Natural killer cell (primary cell): ENCODE results near the gene DAPK2. TPM values are rescaled to one million over a fixed set of nuclear protein-coding genes. Genes with fewer than 3 reads are reported as not detected.

Source experiments
- ATAC-seq, 3 donors: fragments of 150-1000 bp in 2 of 3; fragments of 200-7000 bp in 1 of 3; cut with Tn5 transposase; 1 replicate in 1 of 3; 2 replicates in 2 of 3; pipeline ENCODE4 v1.10.0; 2021; ENCODE audit warnings: mild to moderate bottlenecking in 2 of 3, moderate library complexity in 2 of 3
- DNase-seq, 2 donors: peaks; one replicate each; pipeline versions ENCODE4 v3.0.0 to v3.0.0-alpha.2; 2013 to 2021; ENCODE audit warnings: mixed read lengths in 1 of 2
- H3K27ac ChIP-seq: one replicate; pipeline ENCODE4 v1.5.1; 2013; ENCODE audit warnings: mild to moderate bottlenecking, low read length
- H3K27me3 ChIP-seq: one replicate; pipeline ENCODE4 v1.6.1; 2013; ENCODE audit warnings: low read length; ENCODE audit not compliant: control insufficient read depth, insufficient read depth
- H3K36me3 ChIP-seq: one replicate; pipeline ENCODE4 v1.6.1; 2013; ENCODE audit warnings: low read length; ENCODE audit not compliant: control insufficient read depth, insufficient read depth
- H3K4me1 ChIP-seq: one replicate; pipeline ENCODE4 v1.6.1; 2013; ENCODE audit warnings: low read length; ENCODE audit not compliant: control insufficient read depth, insufficient read depth
- H3K4me3 ChIP-seq: one replicate; pipeline ENCODE4 v1.5.1; 2013; ENCODE audit warnings: low read length
- H3K9me3 ChIP-seq: one replicate; pipeline ENCODE4 v1.6.1; 2013; ENCODE audit warnings: low read length; ENCODE audit not compliant: control insufficient read depth, insufficient read depth
- H3K27ac Mint-ChIP-seq, 2 donors: one replicate each; pipeline ENCODE4 v1.8.0; 2022; ENCODE audit warnings: mild to moderate bottlenecking in 2 of 2, mixed read lengths in 2 of 2, moderate library complexity in 1 of 2
- H3K27me3 Mint-ChIP-seq, 2 donors: one replicate each; pipeline ENCODE4 v1.8.0; 2022; ENCODE audit warnings: low read depth in 2 of 2, mixed read lengths in 2 of 2
- H3K36me3 Mint-ChIP-seq: one replicate; pipeline ENCODE4 v1.8.0; 2022; ENCODE audit warnings: mixed read lengths
- H3K4me1 Mint-ChIP-seq, 2 donors: one replicate each; pipeline ENCODE4 v1.8.0; 2022; ENCODE audit warnings: mixed read lengths in 2 of 2
- H3K4me3 Mint-ChIP-seq: one replicate; pipeline ENCODE4 v1.8.0; 2022; ENCODE audit warnings: mild to moderate bottlenecking, moderate library complexity, mixed read lengths
- H3K9me3 Mint-ChIP-seq, 2 donors: one replicate each; pipeline ENCODE4 v1.8.0; 2022; ENCODE audit warnings: mixed read lengths in 2 of 2
- WGBS: methylation state at CpG from one replicate; pipeline ENCODE4 v1.1.7; 2013; ENCODE audit warnings: missing lambda C conversion rate; ENCODE audit not compliant: insufficient coverage; 5-methylcytosine and 5-hydroxymethylcytosine counted together
- intact Hi-C: fragments of 100-400 bp; cut with micrococcal nuclease; formaldehyde crosslinking; loops from one replicate; pipeline ENCODE4 v1.14.2; 2022
- total RNA-seq, 4 donors: library from RNA; stranded (reverse); fragments of 120-200 nt in 1 of 4; gene quantifications; one replicate each; pipeline versions ENCODE4 v1.2.3 to v1.2.4, GENCODE V29; 2013 to 2022
- TF ChIP-seq, protein P1 (sequence below): fragments of 200-600 bp; IDR thresholded peaks from one replicate; pipeline ENCODE4 v1.8.0; 2022; ENCODE audit warnings: antibody characterized with exemption

DAPK2 gene
- total RNA-seq, 3 donors from 2014 or later (not counting 1 experiment from before 2014, with no cell fraction given): 3.7 to 25.3 (median 6.0) TPM

DNA sequence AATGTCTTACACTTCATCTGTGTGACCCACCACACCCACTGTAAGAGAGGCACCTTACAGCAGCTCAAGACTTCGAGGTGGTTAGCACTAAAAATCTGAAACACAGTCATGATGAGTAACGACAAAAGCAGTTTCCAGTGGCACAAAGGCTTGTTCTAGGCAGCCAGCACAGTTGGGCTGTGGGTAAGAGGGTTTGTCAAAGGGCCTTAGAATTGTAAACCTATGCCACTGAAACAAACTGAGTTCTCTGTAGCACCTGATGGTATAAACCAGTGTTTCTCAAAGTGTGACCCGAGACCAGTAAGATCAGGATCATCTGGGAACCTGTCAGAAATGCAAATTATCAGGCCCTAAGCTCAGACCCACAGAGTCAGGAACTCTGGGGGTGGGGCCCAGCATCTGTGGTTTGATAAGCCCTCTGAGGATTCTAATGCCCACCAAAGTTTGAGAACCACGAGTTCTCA is 36.5 kb downstream of the DAPK2 start:
- H3K36me3 ChIP-seq: no peaks in the 10 kb centered on the region
- peaks cover 29% of the 10 kb centered on the region for H3K4me1 ChIP-seq
- DNase-seq (peak; percentile 47 to 65), ATAC-seq (peak; percentile 56 to 70 (median 62))
- peak overlapping the region; percentile 87 for H3K4me3 Mint-ChIP-seq
- peaks cover 39 to 40% of the 10 kb centered on the region in 2 donors for H3K4me1 Mint-ChIP-seq
- TF ChIP-seq, protein P1, sequence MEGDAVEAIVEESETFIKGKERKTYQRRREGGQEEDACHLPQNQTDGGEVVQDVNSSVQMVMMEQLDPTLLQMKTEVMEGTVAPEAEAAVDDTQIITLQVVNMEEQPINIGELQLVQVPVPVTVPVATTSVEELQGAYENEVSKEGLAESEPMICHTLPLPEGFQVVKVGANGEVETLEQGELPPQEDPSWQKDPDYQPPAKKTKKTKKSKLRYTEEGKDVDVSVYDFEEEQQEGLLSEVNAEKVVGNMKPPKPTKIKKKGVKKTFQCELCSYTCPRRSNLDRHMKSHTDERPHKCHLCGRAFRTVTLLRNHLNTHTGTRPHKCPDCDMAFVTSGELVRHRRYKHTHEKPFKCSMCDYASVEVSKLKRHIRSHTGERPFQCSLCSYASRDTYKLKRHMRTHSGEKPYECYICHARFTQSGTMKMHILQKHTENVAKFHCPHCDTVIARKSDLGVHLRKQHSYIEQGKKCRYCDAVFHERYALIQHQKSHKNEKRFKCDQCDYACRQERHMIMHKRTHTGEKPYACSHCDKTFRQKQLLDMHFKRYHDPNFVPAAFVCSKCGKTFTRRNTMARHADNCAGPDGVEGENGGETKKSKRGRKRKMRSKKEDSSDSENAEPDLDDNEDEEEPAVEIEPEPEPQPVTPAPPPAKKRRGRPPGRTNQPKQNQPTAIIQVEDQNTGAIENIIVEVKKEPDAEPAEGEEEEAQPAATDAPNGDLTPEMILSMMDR: no peak
- WGBS: 37% methylated on average over 4 of the region's 4 CpGs
- H3K27me3 Mint-ChIP-seq: no peaks in the 10 kb centered on the region
- no peaks in the 10 kb centered on the region for H3K27me3 ChIP-seq
- peak overlapping the region; percentile 96 to 98 for H3K27ac Mint-ChIP-seq
- no peaks in the 10 kb centered on the region for H3K9me3 Mint-ChIP-seq
- no peaks in the 10 kb centered on the region for H3K36me3 Mint-ChIP-seq
- H3K27ac ChIP-seq: peak overlapping the region; percentile 86
- intact Hi-C loops: loop anchor here (1.0 to 5.0 kb wide), 5 partner anchors 38 to 508 kb away; partner anchors contain the start of gene USP3
- no peak overlapping the region for H3K4me3 ChIP-seq
- H3K9me3 ChIP-seq: no peaks in the 10 kb centered on the region

- peak overlapping the region; percentile 96 to 98 for H3K27ac Mint-ChIP-seq
- no peaks in the 10 kb centered on the region for H3K27me3 ChIP-seq
- H3K4me1 ChIP-seq: peaks cover 29% of the 10 kb centered on the region
- intact Hi-C loops: loop anchor here (1.0 to 5.0 kb wide), 3 partner anchors 37 to 117 kb away; no protein-coding TSS in a partner anchor
- no peak overlapping the region for H3K4me3 ChIP-seq
- no peak for ATAC-seq
- peak overlapping the region; percentile 86 for H3K27ac ChIP-seq
- no peaks in the 10 kb centered on the region for H3K9me3 Mint-ChIP-seq
- TF ChIP-seq, protein P1: no peak
- no peaks in the 10 kb centered on the region for H3K9me3 ChIP-seq
- peak overlapping the region; percentile 78 for H3K4me3 Mint-ChIP-seq
- peak in 1 of 2 donors; percentile 27 for DNase-seq
- 58% methylated on average over 2 of the region's 2 CpGs for WGBS
- H3K4me1 Mint-ChIP-seq: peaks cover 40 to 41% of the 10 kb centered on the region in 2 donors
- H3K27me3 Mint-ChIP-seq: no peaks in the 10 kb centered on the region
- H3K36me3 Mint-ChIP-seq: no peaks in the 10 kb centered on the region
- no peaks in the 10 kb centered on the region for H3K36me3 ChIP-seq
Measured at GRCh38 chr15:64009241-64009640, 37.0 kb downstream of the DAPK2 start.

DNA sequence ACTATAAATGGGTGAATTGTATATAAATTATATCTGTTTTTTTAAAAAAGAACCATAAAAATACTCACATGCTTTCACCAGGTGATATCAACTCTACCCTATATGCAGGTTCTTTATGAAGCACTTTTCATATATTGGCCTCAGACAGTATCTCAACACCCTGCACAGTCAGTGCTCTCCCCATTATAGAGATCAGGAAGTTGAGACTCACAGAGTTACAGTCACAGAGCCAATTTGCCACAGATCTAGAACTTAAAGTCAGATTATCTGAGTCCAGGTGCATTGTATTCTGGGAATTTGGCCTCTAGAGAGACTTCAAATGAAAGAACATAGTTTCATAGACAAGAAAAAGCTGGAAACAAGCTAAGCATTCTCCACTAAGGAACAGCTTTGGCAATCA is 38.1 kb downstream of the DAPK2 start:
- TF ChIP-seq, protein P1: no peak
- no peaks in the 10 kb centered on the region for H3K36me3 Mint-ChIP-seq
- Histone ChIP-seq H3K4me1 (peaks cover 29% of the 10 kb centered on the region), H3K9me3 (no peaks in the 10 kb centered on the region), H3K4me3 (no peak overlapping the region), H3K36me3 (no peaks in the 10 kb centered on the region), H3K27ac (no peak overlapping the region), H3K27me3 (no peaks in the 10 kb centered on the region)
- H3K27me3 Mint-ChIP-seq: peaks cover 0 to 2% of the 10 kb centered on the region in 2 donors
- DNase-seq: no peak
- intact Hi-C loops: loop anchor here (5.0 kb wide), 2 partner anchors 36 to 71 kb away; no protein-coding TSS in a partner anchor
- peak overlapping the region; percentile 96 to 98 for H3K27ac Mint-ChIP-seq
- H3K4me3 Mint-ChIP-seq: no peak overlapping the region
- H3K9me3 Mint-ChIP-seq: no peaks in the 10 kb centered on the region
- H3K4me1 Mint-ChIP-seq: peaks cover 41 to 42% of the 10 kb centered on the region in 2 donors
- no peak for ATAC-seq

- ATAC-seq (no peak), DNase-seq (no peak)
- 100% methylated on average over 3 of the region's 3 CpGs for WGBS
- H3K4me3 Mint-ChIP-seq: no peak overlapping the region
- H3K27me3 Mint-ChIP-seq: peaks cover 0 to 2% of the 10 kb centered on the region in 2 donors
- Histone ChIP-seq H3K36me3 (no peaks in the 10 kb centered on the region), H3K27me3 (no peaks in the 10 kb centered on the region), H3K27ac (no peak overlapping the region), H3K4me3 (no peak overlapping the region), H3K9me3 (no peaks in the 10 kb centered on the region), H3K4me1 (peaks cover 29% of the 10 kb centered on the region)
- peaks cover 30 to 37% of the 10 kb centered on the region in 2 donors for H3K4me1 Mint-ChIP-seq
- H3K27ac Mint-ChIP-seq: peak overlapping the region in 1 of 2 donors; percentile 96
- no peaks in the 10 kb centered on the region for H3K9me3 Mint-ChIP-seq
- intact Hi-C loops: loop anchor here (5.0 kb wide), 2 partner anchors 34 to 69 kb away; no protein-coding TSS in a partner anchor
- H3K36me3 Mint-ChIP-seq: no peaks in the 10 kb centered on the region
- TF ChIP-seq, protein P1: no peak
Measured at GRCh38 chr15:64006642-64007041, 39.6 kb downstream of the DAPK2 start.
